Measurements from ENCODE around the gene GPD1. TPM values are rescaled to one million over a fixed set of nuclear protein-coding genes. Genes with fewer than 3 reads are reported as not detected.

The GPD1 gene
- total RNA-seq, 2 experiments from 2014 or later = 0.16 to 0.20 TPM

DNA sequence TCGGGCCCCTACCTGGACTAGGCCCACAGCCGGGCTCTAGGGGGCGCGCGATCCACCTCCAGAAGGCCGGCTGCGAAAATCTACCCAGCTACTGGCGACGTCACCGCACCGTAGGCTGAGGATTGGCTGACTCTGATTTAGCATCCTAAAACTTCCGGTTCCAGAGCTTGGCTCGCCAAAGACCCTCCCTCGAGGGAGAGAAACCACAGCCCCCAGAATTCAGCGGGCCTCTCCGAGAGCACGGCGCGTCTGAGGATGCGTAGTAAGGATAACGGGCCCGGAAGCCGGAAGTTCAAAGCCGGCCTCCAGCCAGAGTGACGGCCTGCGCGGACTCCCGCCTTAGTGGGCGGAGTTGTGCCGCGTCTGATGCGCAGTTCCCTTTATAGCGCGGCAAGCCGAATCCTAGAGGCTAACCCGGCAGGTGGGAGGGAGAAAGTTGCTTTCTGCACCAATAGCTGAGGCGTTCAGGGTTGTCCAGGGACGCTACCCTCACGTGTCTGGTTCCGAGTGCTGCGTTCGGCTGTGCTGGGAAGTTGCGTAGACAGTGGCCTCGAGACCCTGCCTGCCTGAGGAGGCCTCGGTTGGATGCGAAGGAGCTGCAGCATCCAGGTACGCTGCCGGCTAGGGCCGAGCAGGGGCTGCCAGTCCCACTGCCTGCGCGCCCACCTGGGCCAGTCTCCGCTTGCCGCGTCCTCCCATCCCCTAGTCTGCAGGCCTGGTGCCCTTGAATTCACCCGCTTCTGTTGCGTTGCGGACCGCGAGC lies 8.1 kb downstream of the GPD1 start, which contains the start of gene COX14:
COX14 (plus strand) TSS at position 544 of the 763 bp plus-strand sequence. CDS start 7,808 bp downstream, outside the sequence.
- DNase-seq = peak; percentile 100
- Mint-ChIP-seq H3K27me3 (no peaks in the 10 kb centered on the region), H3K9me3 (no peaks in the 10 kb centered on the region), H3K27ac (peak within 1 kb of the TSS; percentile 94), H3K4me3 (peak within 1 kb of the TSS; percentile 95), H3K4me1 (ENCODE audit: low read depth) (peaks cover 34% of the 10 kb centered on the region), H3K36me3 (ENCODE audit: low read depth) (peaks cover 12% of the 10 kb centered on the region)
- TF ChIP-seq, protein P1, sequence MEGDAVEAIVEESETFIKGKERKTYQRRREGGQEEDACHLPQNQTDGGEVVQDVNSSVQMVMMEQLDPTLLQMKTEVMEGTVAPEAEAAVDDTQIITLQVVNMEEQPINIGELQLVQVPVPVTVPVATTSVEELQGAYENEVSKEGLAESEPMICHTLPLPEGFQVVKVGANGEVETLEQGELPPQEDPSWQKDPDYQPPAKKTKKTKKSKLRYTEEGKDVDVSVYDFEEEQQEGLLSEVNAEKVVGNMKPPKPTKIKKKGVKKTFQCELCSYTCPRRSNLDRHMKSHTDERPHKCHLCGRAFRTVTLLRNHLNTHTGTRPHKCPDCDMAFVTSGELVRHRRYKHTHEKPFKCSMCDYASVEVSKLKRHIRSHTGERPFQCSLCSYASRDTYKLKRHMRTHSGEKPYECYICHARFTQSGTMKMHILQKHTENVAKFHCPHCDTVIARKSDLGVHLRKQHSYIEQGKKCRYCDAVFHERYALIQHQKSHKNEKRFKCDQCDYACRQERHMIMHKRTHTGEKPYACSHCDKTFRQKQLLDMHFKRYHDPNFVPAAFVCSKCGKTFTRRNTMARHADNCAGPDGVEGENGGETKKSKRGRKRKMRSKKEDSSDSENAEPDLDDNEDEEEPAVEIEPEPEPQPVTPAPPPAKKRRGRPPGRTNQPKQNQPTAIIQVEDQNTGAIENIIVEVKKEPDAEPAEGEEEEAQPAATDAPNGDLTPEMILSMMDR (IDR thresholded peaks at IDR 0.05) = peak; percentile 84
- ATAC-seq = peak; percentile 88
- intact Hi-C loops (cut with micrococcal nuclease) = loop anchor here (10.0 kb wide), 1 partner anchor 203 kb away; no protein-coding TSS in a partner anchor
- CTCF ChIA-PET = interaction anchor here (0.7 to 5.9 kb wide), 60 partner anchors 11 to 291 kb away, joined by 3 to 57 read pairs (median 7); partner anchors contain the start of genes CERS5, GPD1, LIMA1 and SMARCD1
- POLR2A ChIA-PET = interaction anchor here (0.6 to 3.4 kb wide), 22 partner anchors 9 to 873 kb away, joined by 3 to 26 read pairs (median 4); partner anchors contain the start of genes CERS5, LIMA1, RACGAP1 and SMARCD1

DNA sequence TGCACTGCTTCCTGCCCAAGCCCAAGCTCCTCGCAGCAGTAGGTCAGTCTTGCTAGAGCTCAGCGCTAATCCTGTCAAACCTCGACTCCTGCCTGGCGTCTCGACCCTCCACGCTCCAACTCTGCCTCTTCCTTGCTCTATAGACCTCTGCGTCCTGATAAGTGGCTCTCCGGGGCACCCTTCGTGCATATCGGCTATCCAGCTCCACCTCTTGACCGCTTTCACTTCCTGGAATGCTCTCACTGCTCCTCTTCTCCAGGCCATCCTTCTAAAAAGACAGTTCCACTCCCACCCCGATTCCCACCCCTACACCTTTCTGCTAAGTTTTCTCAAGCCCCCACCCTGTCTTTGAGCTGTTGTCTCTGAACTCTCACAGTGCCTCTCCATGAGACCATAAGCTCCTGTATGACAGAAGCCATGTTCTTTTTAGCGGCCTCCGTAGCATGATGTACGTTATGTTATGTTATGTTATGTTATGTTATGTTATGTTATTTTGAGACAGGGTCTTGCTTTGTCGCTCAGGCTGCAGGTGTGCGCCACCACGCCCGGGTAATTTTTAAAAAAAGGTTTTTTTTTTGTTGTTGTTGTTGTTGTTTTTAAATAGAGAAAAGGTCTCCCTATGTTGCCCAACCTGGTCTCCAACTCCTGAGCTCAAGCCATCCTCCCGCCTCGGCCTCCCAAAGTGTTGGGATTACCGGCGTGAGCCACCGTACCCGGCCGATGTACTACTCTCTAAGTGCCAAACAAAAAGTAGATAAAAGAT lies 8.8 kb downstream of the GPD1 start:
- ATAC-seq (no peak), DNase-seq (no peak)
- no peaks in the 10 kb centered on the region for H3K9me3 Mint-ChIP-seq
- POLR2A ChIA-PET = interaction anchor here (0.6 to 3.4 kb wide), 19 partner anchors 8 to 300 kb away, joined by 3 to 26 read pairs (median 4); partner anchors contain the start of genes CERS5, GPD1, LIMA1 and RACGAP1
- TF ChIP-seq, protein P1 (IDR thresholded peaks at IDR 0.05) = no peak
- peaks cover 12% of the 10 kb centered on the region for H3K36me3 Mint-ChIP-seq (ENCODE audit: low read depth)
- peaks cover 37% of the 10 kb centered on the region for H3K4me1 Mint-ChIP-seq (ENCODE audit: low read depth)
- intact Hi-C loops (cut with micrococcal nuclease) = loop anchor here (10.0 kb wide), 1 partner anchor 202 kb away; no protein-coding TSS in a partner anchor
- peak overlapping the region; percentile 95 for H3K4me3 Mint-ChIP-seq
- H3K27me3 Mint-ChIP-seq = no peaks in the 10 kb centered on the region
- H3K27ac Mint-ChIP-seq = peak overlapping the region; percentile 94
- CTCF ChIA-PET = interaction anchor here (0.8 to 5.9 kb wide), 35 partner anchors 10 to 202 kb away, joined by 3 to 57 read pairs (median 10); partner anchors contain the start of genes CERS5, GPD1, LIMA1 and SMARCD1

DNA sequence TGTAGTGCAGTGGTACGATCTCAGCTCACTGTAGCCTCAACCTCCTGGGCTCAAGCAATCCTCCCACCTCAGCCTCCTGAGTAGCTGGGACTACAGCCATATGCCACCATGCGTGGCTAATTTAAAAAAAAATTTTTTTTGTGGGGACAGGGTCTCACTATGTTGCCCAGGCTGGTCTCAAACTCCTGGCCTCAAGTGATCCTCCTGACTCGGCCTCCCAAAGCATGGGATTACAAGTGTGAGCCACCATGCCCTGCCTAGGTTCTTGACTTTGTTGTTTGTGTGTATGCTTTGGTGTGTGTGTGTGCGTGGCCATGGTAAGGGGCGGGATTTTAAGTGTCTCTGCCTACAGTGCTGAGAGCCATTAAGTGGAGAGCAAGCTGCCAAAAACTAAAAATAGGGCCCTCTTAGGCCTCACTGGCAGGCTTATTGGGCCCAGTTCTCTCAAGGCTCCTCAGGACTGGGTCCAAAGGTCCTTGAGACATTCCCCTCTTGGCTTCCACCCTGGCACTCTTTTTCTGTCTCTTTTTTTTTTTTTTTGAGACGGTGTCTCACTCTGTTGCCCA lies 13.3 kb downstream of the GPD1 start:
- intact Hi-C loops (cut with micrococcal nuclease) = loop anchor here (10.0 kb wide), 1 partner anchor 198 kb away; no protein-coding TSS in a partner anchor
- no peak for DNase-seq
- H3K36me3 Mint-ChIP-seq (ENCODE audit: low read depth) = peaks cover 23% of the 10 kb centered on the region
- no peaks in the 10 kb centered on the region for H3K27me3 Mint-ChIP-seq
- ChIA-PET CTCF (interaction anchor here (0.5 to 2.0 kb wide), 5 partner anchors 16 to 272 kb away, joined by 3 to 8 read pairs (median 4); no protein-coding TSS in a partner anchor), POLR2A (interaction anchor here (1.4 to 1.6 kb wide), 2 partner anchors 8 to 21 kb away, joined by 3 to 4 read pairs; no protein-coding TSS in a partner anchor)
- H3K4me3 Mint-ChIP-seq = no peak overlapping the region
- no peaks in the 10 kb centered on the region for H3K9me3 Mint-ChIP-seq
- TF ChIP-seq, protein P1 (IDR thresholded peaks at IDR 0.05) = no peak
- no peak for ATAC-seq
- H3K4me1 Mint-ChIP-seq (ENCODE audit: low read depth) = peaks cover 25% of the 10 kb centered on the region
- peak overlapping the region; percentile 9 for H3K27ac Mint-ChIP-seq

DNA sequence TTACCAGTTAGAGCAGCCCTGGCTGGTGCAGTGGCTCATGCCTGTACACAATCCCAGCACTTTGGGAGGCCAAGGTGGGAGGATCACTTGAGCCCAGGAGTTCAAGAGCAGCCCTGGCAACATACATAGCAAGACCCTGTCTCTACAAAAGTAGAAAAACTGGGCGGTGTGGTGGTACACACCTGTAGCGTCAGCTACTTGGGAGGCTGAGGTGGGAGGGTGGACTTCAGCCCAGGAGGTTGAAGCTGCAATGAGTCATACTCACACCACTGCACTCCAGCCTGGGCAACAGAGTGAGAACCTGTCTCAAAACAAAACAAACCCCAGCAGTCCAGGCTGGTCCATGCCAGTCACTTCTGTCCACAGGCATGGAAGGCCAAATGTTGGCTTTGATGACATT lies 15.6 kb downstream of the GPD1 start:
- Mint-ChIP-seq H3K4me1 (ENCODE audit: low read depth) (peaks cover 21% of the 10 kb centered on the region), H3K27ac (no peak overlapping the region), H3K9me3 (no peaks in the 10 kb centered on the region), H3K36me3 (ENCODE audit: low read depth) (peaks cover 21% of the 10 kb centered on the region), H3K4me3 (no peak overlapping the region), H3K27me3 (no peaks in the 10 kb centered on the region)
- POLR2A ChIA-PET = no interaction called here
- CTCF ChIA-PET = interaction anchor here (0.8 to 7.6 kb wide), 4 partner anchors 8 to 81 kb away, joined by 3 to 54 read pairs (median 4); partner anchors contain the start of gene COX14
- DNase-seq = no peak
- ATAC-seq = no peak
- TF ChIP-seq, protein P1 (IDR thresholded peaks at IDR 0.05) = no peak
- intact Hi-C loops (cut with micrococcal nuclease) = loop anchor here (10.0 kb wide), 1 partner anchor 195 kb away; no protein-coding TSS in a partner anchor

All from activated CD8-positive, alpha-beta T cell treated with anti-CD3 and anti-CD28 coated beads for 36 hours (primary cell).